Measurements from ENCODE around the gene GEMIN7.
A peak's percentile ranks its signal among the peaks of the same experiment; 100 is the strongest.

Gene GEMIN7

DNA sequence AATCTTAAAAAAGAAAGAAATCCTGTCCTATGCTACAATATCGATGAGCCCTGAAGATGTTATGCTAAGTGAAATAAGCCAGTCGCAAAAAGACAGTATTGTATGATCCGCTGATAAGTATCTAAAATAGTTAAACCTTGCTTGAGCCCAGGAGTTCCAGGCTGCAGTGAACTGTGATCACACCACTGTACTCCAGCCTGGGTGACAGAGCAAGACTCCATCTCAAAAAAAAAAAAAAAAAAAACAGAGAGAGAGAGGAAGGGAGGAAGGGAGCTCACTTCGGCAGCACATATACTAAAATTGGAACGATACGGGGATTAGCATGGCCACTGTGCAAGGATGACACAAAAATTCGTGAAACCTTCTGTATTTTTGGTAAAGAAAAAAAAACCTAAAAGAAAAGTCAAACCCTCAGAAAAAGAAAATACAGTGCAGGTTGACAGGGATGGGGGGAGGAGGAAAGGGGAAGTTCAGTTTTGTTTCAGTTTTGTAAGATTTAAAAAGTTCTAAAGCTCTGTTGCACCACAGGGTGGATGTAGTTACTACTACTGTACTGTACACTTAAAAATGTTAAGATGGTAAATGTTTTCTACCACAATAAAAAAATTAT, 31.8 kb upstream of the GEMIN7 start:
- H3K4me3 ChIP-seq (ENCODE audit: low read depth, low read length): no peak overlapping the region
- no peaks in the 10 kb centered on the region for H3K4me1 ChIP-seq (ENCODE audit: control insufficient read depth, insufficient read depth, low read length)
- H3K36me3 ChIP-seq (ENCODE audit: control insufficient read depth, insufficient read depth, low read length): peaks cover 27% of the 10 kb centered on the region
- no peak overlapping the region for H3K9ac ChIP-seq (ENCODE audit: low read depth, low read length)
- H3K9me3 ChIP-seq (ENCODE audit: control insufficient read depth, insufficient read depth, low read length): no peaks in the 10 kb centered on the region
- no peaks in the 10 kb centered on the region for H3K27me3 ChIP-seq (ENCODE audit: control insufficient read depth, insufficient read depth, low read length)

DNA sequence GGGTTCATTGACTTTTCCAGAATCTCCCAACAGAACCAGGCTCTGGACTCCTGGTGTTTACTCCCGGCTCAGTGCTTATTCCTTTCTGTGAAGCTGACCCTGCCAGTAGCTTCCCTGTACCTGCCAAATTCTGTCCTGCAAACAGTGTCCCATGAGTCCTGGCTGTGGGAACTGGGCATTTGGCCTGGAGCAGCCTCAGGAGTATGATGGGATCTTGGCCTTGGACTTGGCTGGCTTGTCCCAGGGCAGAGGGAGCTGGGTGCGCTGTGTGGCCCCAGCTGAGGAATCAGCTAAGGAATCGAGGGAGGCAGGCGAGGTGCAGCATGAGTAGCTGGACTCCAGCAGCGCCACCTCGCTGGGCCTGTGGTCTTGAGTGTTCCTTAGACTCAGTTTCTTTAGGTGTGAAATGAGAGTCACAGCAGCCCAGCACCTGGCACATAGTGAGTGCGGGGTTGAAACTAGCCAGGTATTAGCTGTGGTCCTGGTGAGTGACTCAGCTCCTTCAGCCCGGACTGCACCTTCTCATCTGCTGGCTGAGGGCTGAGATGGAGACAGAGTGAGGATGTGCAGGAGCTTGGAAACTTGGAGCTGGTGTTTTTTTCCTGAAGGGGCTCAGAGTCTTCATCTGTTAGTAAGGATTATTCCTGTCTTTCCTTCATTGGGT, 29.9 kb upstream of the GEMIN7 start:
- Histone ChIP-seq H3K9me3 (ENCODE audit: control insufficient read depth, insufficient read depth, low read length) (no peaks in the 10 kb centered on the region), H3K9ac (ENCODE audit: low read depth, low read length) (peak overlapping the region; percentile 24), H3K36me3 (ENCODE audit: control insufficient read depth, insufficient read depth, low read length) (peaks cover 34% of the 10 kb centered on the region), H3K4me1 (ENCODE audit: control insufficient read depth, insufficient read depth, low read length) (no peaks in the 10 kb centered on the region), H3K27me3 (ENCODE audit: control insufficient read depth, insufficient read depth, low read length) (no peaks in the 10 kb centered on the region), H3K4me3 (ENCODE audit: low read depth, low read length) (no peak overlapping the region)

DNA sequence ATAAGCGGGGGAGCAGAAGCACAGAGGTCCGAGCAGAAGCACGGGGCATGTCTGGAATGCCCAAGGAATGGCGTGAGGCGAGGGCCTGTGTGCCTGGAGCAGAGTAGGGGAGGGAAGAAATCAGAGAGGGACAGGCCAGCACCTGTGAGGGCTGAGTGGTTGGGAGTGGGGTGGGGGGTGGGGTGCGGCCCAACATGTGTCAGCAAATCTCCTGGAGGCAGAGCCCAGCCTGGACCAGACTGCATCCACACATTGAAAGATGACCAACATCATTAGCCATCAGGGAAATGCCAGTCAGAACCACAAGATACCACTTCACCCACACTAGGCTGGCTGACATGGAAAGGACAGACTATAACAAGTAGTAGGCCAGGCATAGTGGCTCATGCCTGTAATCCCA, 29.0 kb upstream of the GEMIN7 start:
- H3K4me1 ChIP-seq (ENCODE audit: control insufficient read depth, insufficient read depth, low read length): no peaks in the 10 kb centered on the region
- peaks cover 36% of the 10 kb centered on the region for H3K36me3 ChIP-seq (ENCODE audit: control insufficient read depth, insufficient read depth, low read length)
- H3K27me3 ChIP-seq (ENCODE audit: control insufficient read depth, insufficient read depth, low read length): no peaks in the 10 kb centered on the region
- no peak overlapping the region for H3K4me3 ChIP-seq (ENCODE audit: low read depth, low read length)
- no peaks in the 10 kb centered on the region for H3K9me3 ChIP-seq (ENCODE audit: control insufficient read depth, insufficient read depth, low read length)
- H3K9ac ChIP-seq (ENCODE audit: low read depth, low read length): peak overlapping the region; percentile 47

DNA sequence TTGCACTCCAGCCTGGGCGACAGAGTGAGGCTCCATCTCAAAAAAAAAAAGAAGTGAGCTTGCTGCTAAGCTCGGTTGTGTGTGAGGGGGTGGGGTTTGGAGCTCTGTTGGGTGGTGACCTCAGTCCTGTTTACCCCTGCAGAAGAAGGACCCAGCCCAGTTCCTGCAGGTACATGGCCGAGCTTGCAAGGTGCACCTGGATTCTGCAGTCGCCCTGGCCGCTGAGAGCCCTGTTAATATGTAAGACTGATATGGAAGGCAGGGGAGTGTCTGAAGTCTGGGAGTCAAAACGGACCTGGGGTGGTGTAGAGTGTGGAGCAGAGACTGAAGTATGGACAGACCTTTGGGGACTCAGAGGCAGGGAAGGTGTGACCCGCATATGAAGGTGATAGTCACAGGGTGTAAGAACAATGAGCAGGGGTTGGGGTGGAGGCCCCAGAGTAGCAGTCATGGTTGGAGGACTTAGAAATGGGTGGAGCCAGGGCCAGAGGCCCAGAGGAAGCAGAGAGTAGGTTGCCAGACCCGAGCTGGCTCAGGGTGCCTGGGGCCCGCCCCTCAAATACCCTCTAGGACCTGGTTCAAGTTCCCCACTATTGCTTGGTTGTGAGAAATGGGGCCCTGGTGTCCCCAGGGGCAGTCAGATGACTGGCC, 27.0 kb upstream of the GEMIN7 start:
- Histone ChIP-seq H3K9me3 (ENCODE audit: control insufficient read depth, insufficient read depth, low read length) (no peaks in the 10 kb centered on the region), H3K4me1 (ENCODE audit: control insufficient read depth, insufficient read depth, low read length) (no peaks in the 10 kb centered on the region), H3K36me3 (ENCODE audit: control insufficient read depth, insufficient read depth, low read length) (peaks cover 37% of the 10 kb centered on the region), H3K4me3 (ENCODE audit: low read depth, low read length) (no peak overlapping the region), H3K9ac (ENCODE audit: low read depth, low read length) (no peak overlapping the region), H3K27me3 (ENCODE audit: control insufficient read depth, insufficient read depth, low read length) (no peaks in the 10 kb centered on the region)

DNA sequence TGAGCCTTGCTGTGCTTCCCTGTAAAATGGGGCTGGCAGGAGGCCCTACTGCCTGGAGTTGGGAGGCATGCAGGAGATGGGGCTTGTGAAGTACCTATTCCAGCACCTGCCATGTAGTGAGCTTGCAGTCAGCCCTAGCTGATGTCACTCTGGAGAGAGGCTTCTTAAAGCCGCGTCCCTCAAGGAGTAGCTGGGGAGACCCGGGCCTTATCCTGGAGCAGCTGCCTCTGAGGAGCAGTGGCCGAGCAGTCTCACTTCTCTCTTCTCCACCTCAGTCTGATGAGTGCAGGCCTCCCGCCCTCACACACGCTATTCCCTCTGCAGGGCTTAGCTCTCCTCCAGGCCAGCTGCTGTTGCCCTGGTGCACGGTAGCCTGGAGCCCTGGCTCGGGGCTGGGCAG, 22.2 kb upstream of the GEMIN7 start:
- no peaks in the 10 kb centered on the region for H3K27me3 ChIP-seq (ENCODE audit: control insufficient read depth, insufficient read depth, low read length)
- H3K36me3 ChIP-seq (ENCODE audit: control insufficient read depth, insufficient read depth, low read length): peaks cover 76% of the 10 kb centered on the region
- H3K9ac ChIP-seq (ENCODE audit: low read depth, low read length): no peak overlapping the region
- no peak overlapping the region for H3K4me3 ChIP-seq (ENCODE audit: low read depth, low read length)
- H3K9me3 ChIP-seq (ENCODE audit: control insufficient read depth, insufficient read depth, low read length): no peaks in the 10 kb centered on the region
- H3K4me1 ChIP-seq (ENCODE audit: control insufficient read depth, insufficient read depth, low read length): peaks cover 3% of the 10 kb centered on the region

DNA sequence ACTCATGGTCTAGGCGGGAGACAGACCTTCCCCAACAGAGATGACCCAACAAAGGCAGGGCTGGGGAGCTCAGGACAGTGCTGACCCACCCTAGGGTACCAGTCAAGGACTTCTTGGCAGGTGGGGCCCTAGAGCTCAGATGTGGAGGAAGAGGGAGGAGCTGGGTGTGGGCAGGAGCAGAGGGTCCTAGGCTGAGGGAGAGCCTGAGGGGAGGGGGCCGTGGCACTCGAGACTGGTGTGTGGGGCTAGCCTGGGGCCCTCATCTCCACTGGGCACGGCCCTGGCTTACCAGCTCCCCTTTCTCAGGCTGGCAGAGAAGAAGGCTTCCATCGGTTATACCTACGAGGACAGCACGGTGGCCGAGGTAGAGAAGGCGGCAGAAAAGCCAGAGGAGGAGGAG, 21.6 kb upstream of the GEMIN7 start:
- Histone ChIP-seq H3K27me3 (ENCODE audit: control insufficient read depth, insufficient read depth, low read length) (no peaks in the 10 kb centered on the region), H3K4me3 (ENCODE audit: low read depth, low read length) (no peak overlapping the region), H3K36me3 (ENCODE audit: control insufficient read depth, insufficient read depth, low read length) (peaks cover 70% of the 10 kb centered on the region)

DNA sequence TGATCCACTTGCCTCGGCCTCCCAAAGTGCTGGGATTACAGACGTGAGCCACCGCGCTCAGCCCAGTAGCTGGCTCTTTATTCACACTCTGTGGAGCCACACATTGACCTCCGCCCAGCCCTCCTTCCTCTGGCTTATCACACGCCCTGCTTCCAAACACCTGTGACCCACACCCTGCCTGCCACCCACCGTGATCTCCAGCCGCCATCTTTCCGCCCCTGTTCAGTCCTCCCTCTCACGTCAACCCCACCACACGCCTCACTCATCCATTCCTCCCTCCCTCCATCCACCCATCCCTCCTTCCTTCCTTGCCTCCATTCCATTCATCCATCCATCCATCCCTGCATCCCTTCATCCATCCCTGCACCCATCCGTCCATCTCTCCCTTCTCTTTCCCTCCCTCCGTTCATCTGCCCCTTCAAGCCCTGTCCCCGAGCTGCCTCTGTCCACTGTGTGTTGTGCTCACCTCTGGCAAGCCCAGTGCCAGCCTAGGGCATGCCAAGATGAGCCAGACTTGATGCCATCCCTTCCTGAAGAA, 20.4 kb upstream of the GEMIN7 start:
- peaks cover 3% of the 10 kb centered on the region for H3K4me1 ChIP-seq (ENCODE audit: control insufficient read depth, insufficient read depth, low read length)
- H3K9me3 ChIP-seq (ENCODE audit: control insufficient read depth, insufficient read depth, low read length): no peaks in the 10 kb centered on the region
- H3K4me3 ChIP-seq (ENCODE audit: low read depth, low read length): no peak overlapping the region
- peaks cover 67% of the 10 kb centered on the region for H3K36me3 ChIP-seq (ENCODE audit: control insufficient read depth, insufficient read depth, low read length)
- no peak overlapping the region for H3K9ac ChIP-seq (ENCODE audit: low read depth, low read length)
- no peaks in the 10 kb centered on the region for H3K27me3 ChIP-seq (ENCODE audit: control insufficient read depth, insufficient read depth, low read length)

More for the DNA sequence above, 21.6 kb upstream of the GEMIN7 start:
- Histone ChIP-seq H3K9ac (ENCODE audit: low read depth, low read length) (no peak overlapping the region), H3K9me3 (ENCODE audit: control insufficient read depth, insufficient read depth, low read length) (no peaks in the 10 kb centered on the region), H3K4me1 (ENCODE audit: control insufficient read depth, insufficient read depth, low read length) (peaks cover 3% of the 10 kb centered on the region)

DNA sequence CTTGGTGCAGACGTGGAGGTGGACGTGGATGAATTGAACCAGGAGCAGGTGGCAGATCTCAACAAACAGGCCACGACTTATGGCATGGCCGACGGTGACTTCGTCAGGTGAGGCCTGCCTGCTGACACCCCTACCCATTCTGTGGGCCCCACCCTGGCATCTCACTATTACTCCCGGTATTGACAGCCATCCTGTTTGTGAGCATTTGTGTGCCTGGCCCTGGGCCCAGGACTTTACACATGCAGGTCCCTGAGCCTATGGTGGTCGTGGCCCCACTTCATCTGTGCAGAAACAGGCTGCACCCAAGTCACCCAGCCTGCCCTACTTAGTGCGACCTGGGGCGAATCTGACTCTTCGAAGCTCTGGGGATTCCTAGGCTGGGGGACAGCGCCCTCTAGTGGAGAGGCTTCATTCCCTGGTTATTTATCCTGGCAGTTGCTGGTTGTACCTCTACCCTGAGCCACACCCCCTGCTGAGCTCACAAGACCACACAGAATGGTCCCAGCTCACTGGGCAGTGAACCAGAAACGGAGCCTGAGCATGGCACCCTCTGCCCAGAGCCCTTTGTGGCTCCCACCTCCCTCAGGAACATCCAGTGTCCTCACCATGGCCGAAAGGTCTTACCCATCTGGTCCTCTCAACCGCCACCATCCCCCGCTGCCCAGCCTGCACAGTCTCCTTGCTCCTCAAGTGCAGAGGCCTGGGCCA, 19.6 kb upstream of the GEMIN7 start:
- Histone ChIP-seq H3K27me3 (ENCODE audit: control insufficient read depth, insufficient read depth, low read length) (no peaks in the 10 kb centered on the region), H3K9me3 (ENCODE audit: control insufficient read depth, insufficient read depth, low read length) (no peaks in the 10 kb centered on the region), H3K4me3 (ENCODE audit: low read depth, low read length) (no peak overlapping the region), H3K9ac (ENCODE audit: low read depth, low read length) (no peak overlapping the region), H3K4me1 (ENCODE audit: control insufficient read depth, insufficient read depth, low read length) (peaks cover 3% of the 10 kb centered on the region), H3K36me3 (ENCODE audit: control insufficient read depth, insufficient read depth, low read length) (peaks cover 67% of the 10 kb centered on the region)

DNA sequence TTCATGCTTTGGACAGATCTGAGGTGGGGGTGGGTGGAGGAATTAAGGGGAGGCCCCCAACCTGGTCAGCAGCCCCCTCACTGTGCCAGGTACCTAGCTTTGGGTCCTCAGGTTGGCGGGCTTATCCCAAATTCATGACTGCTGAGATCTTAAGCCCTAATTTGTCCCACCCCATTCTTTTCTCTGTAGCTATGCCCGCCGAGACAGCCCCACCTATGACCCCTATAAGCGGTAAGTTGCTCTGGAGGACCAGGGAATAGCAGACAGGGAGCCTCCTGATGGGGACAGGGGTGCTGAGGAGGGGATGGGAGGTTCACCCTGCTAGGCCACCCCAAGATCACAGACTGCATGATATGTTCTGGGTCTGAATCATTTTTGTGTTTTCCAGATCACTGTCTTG, 17.1 kb upstream of the GEMIN7 start:
- Histone ChIP-seq H3K4me1 (ENCODE audit: control insufficient read depth, insufficient read depth, low read length) (peaks cover 3% of the 10 kb centered on the region), H3K27me3 (ENCODE audit: control insufficient read depth, insufficient read depth, low read length) (no peaks in the 10 kb centered on the region), H3K4me3 (ENCODE audit: low read depth, low read length) (no peak overlapping the region), H3K36me3 (ENCODE audit: control insufficient read depth, insufficient read depth, low read length) (peaks cover 62% of the 10 kb centered on the region), H3K9me3 (ENCODE audit: control insufficient read depth, insufficient read depth, low read length) (no peaks in the 10 kb centered on the region), H3K9ac (ENCODE audit: low read depth, low read length) (no peak overlapping the region)

DNA sequence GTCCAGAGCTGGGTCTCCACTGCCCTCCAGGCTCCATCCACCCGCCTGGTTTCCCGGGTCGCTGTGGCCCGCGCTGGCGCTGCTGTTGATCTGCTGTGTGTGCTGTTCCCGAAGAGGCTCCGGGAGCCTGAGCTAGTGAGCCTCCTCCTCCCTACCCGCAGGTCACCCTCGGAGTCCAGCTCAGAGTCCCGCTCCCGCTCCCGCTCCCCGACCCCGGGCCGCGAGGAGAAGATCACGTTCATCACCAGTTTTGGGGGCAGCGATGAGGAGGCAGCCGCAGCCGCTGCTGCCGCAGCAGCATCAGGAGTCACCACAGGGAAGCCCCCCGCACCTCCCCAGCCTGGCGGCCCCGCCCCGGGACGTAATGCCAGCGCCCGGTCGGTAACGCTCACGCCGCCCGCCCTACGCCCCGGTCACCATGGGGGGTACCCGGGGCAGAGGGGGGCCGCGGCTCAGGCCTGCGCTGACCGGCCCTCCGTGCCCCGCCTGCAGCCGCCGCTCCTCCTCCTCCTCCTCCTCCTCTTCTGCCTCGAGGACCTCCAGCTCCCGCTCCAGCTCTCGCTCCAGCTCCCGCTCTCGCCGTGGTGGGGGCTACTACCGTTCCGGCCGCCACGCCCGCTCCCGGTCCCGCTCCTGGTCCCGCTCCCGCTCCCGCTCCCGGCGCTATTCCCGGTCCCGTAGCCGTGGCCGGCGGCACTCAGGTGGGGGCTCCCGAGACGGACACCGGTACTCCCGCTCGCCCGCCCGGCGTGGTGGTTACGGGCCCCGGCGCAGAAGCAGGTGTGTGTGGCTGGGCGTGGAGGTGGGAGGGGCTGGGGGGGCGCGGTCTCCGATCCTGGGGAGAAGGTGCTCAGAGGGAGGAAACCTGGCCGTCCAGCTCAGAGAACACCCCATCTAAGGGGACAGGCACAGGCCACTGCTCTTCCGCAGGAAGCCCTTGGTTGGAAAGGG, 14.9 kb upstream of the GEMIN7 start:
- H3K9ac ChIP-seq (ENCODE audit: low read depth, low read length): no peak overlapping the region

More for the DNA sequence above, 14.9 kb upstream of the GEMIN7 start:
- no peaks in the 10 kb centered on the region for H3K9me3 ChIP-seq (ENCODE audit: control insufficient read depth, insufficient read depth, low read length)
- H3K4me1 ChIP-seq (ENCODE audit: control insufficient read depth, insufficient read depth, low read length): peaks cover 3% of the 10 kb centered on the region
- H3K36me3 ChIP-seq (ENCODE audit: control insufficient read depth, insufficient read depth, low read length): peaks cover 52% of the 10 kb centered on the region
- no peak overlapping the region for H3K4me3 ChIP-seq (ENCODE audit: low read depth, low read length)
- no peaks in the 10 kb centered on the region for H3K27me3 ChIP-seq (ENCODE audit: control insufficient read depth, insufficient read depth, low read length)
